NCI-H1694 treated with DMSO at 0.1 percent for 48 hours (cell line): ENCODE measurements around the gene TAF11L7.
"Not testable (repeated sequence)": the region's sequence is repeated elsewhere in the genome, so short reads cannot be mapped to it uniquely, and the experiment has no call there.

Experiments
- DNase-seq: peaks from one replicate; lab custom pipeline; 2025; lab: John Stamatoyannopoulos, UW

TAF11L7 gene

GRCh38 chr5:17585658-17586057 lies at the start of gene TAF11L7:
Gene TAF11L7, minus strand, starts transcription at chr5:17585758.
- not testable (repeated sequence) for DNase-seq

- no peak for DNase-seq
Measured at GRCh38 chr5:17634160-17634559, 48.6 kb upstream of the TAF11L7 start, which contains the start of gene TAF11L14. Gene TAF11L14, plus strand, starts transcription at chr5:17634460.

- DNase-seq, result not testable (repeated sequence)
Measured at GRCh38 chr5:17631788-17632187, 46.2 kb upstream of the TAF11L7 start, which contains the start of gene TAF11L13. Gene TAF11L13, plus strand, starts transcription at chr5:17632088.

- no peak for DNase-seq
Measured at GRCh38 chr5:17625686-17626085, 40.1 kb upstream of the TAF11L7 start.

GRCh38 chr5:17620627-17621026 lies 35.1 kb upstream of the TAF11L7 start:
- no peak for DNase-seq

GRCh38 chr5:17619354-17619753 lies 33.8 kb upstream of the TAF11L7 start:
- DNase-seq, result no peak

- no peak for DNase-seq
Measured at GRCh38 chr5:17614872-17615605, 29.5 kb upstream of the TAF11L7 start.

- not testable (repeated sequence) for DNase-seq
Measured at GRCh38 chr5:17610092-17610491, 24.5 kb upstream of the TAF11L7 start, which contains the start of gene TAF11L12. Gene TAF11L12, plus strand, starts transcription at chr5:17610392.

- DNase-seq, result not testable (repeated sequence)
Measured at GRCh38 chr5:17607461-17607860, 21.9 kb upstream of the TAF11L7 start.

- no peak for DNase-seq
Measured at GRCh38 chr5:17604951-17605350, 19.4 kb upstream of the TAF11L7 start.

- DNase-seq, result not testable (repeated sequence)
Measured at GRCh38 chr5:17603880-17604279, 18.3 kb upstream of the TAF11L7 start, which contains the start of gene TAF11L11. Gene TAF11L11, plus strand, starts transcription at chr5:17604183.

- DNase-seq, result not testable (repeated sequence)
Measured at GRCh38 chr5:17597728-17598127, 12.2 kb upstream of the TAF11L7 start, which contains the start of gene TAF11L10. Gene TAF11L10, minus strand, starts transcription at chr5:17597828.

GRCh38 chr5:17594255-17594654 lies 8.7 kb upstream of the TAF11L7 start, which contains the start of gene TAF11L9:
Gene TAF11L9, minus strand, starts transcription at chr5:17594394.
- not testable (repeated sequence) for DNase-seq

GRCh38 chr5:17590860-17591259 lies 5.3 kb upstream of the TAF11L7 start, which contains the start of gene TAF11L8:
Gene TAF11L8, minus strand, starts transcription at chr5:17590960.
- not testable (repeated sequence) for DNase-seq
